Measurements from ENCODE around the gene TMEM62. TPM values are rescaled to one million over a fixed set of nuclear protein-coding genes. Genes with fewer than 3 reads are reported as not detected.
"Not testable (repeated sequence)": the region's sequence is repeated elsewhere in the genome, so short reads cannot be mapped to it uniquely, and the experiment has no call there.

Gene TMEM62
- total and polyA plus RNA-seq, 8 donors = 16.7 to 31.0 (median 19.7) TPM

DNA sequence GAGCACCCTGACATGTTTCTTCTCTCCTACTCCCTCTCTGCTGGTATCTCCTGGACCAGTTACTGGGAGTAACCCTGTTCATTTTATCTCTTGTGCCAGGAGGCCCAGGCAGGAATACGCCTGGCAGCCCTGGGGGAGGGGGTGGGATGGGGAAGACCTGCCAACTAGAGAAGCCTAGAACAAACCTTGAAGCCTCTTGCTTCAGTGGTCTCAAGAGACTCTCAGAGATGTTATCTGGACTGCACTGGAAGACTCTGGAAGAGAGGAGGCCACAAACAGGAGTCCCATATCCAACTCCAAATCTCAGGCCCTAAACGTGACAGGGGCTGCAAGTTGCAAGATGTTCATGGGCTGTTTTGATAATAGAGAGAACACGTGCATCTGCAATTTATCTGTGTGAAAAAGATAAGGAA lies 87.6 kb downstream of the TMEM62 start, which contains the start of gene EPB42:
EPB42 (minus strand) TSS at position 28 of the 413 bp plus-strand sequence. CDS start 193 bp downstream, outside the sequence.
- H3K27me3 ChIP-seq = no peaks in the 10 kb centered on the region
- no peaks in the 10 kb centered on the region for H3K36me3 ChIP-seq
- H3K27ac ChIP-seq = no peak within 1 kb of the TSS
- no peak within 1 kb of the TSS for H3K4me3 ChIP-seq
- ATAC-seq = no peak
- TF ChIP-seq CTCF (IDR thresholded peaks at IDR 0.05) = no peak
- DNase-seq = no peak
- H3K9me3 ChIP-seq = no peaks in the 10 kb centered on the region
- H3K4me1 ChIP-seq = no peaks in the 10 kb centered on the region
- intact Hi-C loops (cut with DNase I) = loop anchor here in 1 of 2 donors (10.0 kb wide), 1 partner anchor 54 kb away; no protein-coding TSS in a partner anchor

DNA sequence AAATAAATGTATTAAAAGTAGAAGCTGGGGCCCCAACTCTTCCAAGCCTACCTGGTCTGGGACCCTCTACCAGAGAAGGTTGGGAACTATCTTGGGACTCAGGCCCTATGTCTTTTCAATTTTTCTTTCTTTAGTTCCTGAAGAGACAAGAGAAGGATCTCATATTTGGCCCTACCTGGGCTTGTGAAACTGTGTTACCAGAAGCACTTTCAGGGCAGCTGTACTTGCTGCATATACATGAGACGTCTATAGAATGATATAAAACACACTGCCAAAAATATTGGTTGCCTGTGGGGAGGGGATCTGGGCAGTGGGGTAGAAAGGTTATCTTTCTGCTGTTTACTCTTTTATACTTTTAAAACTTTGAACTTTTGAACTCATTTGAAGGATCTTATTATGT lies 88.0 kb downstream of the TMEM62 start:
- Histone ChIP-seq H3K4me1 (no peaks in the 10 kb centered on the region), H3K27me3 (no peaks in the 10 kb centered on the region), H3K27ac (no peak overlapping the region), H3K4me3 (no peak overlapping the region), H3K36me3 (no peaks in the 10 kb centered on the region), H3K9me3 (no peaks in the 10 kb centered on the region)
- no peak for TF ChIP-seq CTCF (IDR thresholded peaks at IDR 0.05)
- intact Hi-C loops (cut with DNase I) = loop anchor here in 1 of 2 donors (10.0 kb wide), 1 partner anchor 53 kb away; no protein-coding TSS in a partner anchor
- no peak for ATAC-seq
- no peak for DNase-seq

DNA sequence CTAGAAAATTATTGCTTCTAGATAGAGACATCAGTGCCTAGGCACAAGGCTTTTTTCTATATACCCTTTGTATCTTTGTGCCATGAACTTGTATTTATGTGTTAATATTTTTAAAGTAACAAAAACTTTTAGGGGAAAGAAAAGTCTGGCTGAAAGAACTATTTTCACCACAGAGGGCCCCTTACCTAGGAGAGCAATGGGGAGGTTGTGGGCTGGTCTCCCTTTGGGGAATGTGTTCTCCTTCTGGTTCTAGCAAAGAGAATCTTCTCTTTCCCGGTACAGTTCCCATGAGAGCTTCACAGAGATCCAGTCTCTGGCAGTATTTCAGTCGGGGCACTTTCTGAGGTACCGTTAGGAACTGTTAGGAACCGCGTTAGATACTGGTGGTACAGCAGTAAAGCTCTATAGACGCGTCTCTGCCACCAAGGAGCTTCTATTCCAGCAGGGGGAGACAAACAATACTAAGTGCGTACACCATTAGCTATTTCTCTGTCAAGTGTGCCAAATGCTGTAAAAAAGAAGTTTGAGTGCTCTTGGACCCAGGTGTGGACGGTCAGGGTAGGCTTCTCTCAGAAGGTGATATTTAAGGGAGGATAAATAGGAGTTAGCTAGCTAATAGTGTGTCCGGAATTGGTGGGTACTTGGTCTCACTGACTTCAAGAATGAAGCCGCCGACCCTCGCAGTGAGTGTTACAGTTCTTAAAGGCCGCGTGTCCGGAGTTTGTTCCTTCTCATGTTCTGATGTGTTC lies 92.0 kb downstream of the TMEM62 start:
- DNase-seq (peak in 2 of 4 donors; percentile 27 to 60), ATAC-seq (peak; percentile 94)
- no peaks in the 10 kb centered on the region for H3K4me1 ChIP-seq
- H3K27ac ChIP-seq = no peak overlapping the region
- no peaks in the 10 kb centered on the region for H3K36me3 ChIP-seq
- TF ChIP-seq CTCF (IDR thresholded peaks at IDR 0.05) = peak; percentile 64 to 65
- intact Hi-C loops (cut with DNase I) = loop anchor here in 1 of 2 donors (10.0 kb wide), 1 partner anchor 49 kb away; no protein-coding TSS in a partner anchor
- no peaks in the 10 kb centered on the region for H3K27me3 ChIP-seq
- H3K9me3 ChIP-seq = no peaks in the 10 kb centered on the region
- no peak overlapping the region for H3K4me3 ChIP-seq

DNA sequence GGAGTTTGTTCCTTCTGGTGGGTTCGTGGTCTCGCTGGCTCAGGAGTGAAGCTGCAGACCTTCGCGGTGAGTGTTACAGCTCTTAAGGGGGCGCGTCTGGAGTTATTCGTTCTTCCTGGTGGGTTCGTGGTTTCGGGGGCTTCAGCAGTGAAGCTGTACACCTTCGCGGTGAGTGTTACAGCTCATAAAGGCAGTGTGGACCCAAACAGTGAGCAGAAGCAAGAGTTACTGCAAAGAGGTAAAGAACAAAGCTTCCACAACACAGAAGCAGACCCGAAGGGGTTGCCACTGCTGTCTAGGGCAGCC lies 92.5 kb downstream of the TMEM62 start:
- H3K27me3 ChIP-seq, H3K27ac ChIP-seq, H3K4me1 ChIP-seq, H3K36me3 ChIP-seq, ATAC-seq, H3K9me3 ChIP-seq, H3K4me3 ChIP-seq, DNase-seq: not testable (repeated sequence)
- intact Hi-C loops (cut with DNase I) = loop anchor here in 1 of 2 donors (10.0 kb wide), 1 partner anchor 49 kb away; no protein-coding TSS in a partner anchor

DNA sequence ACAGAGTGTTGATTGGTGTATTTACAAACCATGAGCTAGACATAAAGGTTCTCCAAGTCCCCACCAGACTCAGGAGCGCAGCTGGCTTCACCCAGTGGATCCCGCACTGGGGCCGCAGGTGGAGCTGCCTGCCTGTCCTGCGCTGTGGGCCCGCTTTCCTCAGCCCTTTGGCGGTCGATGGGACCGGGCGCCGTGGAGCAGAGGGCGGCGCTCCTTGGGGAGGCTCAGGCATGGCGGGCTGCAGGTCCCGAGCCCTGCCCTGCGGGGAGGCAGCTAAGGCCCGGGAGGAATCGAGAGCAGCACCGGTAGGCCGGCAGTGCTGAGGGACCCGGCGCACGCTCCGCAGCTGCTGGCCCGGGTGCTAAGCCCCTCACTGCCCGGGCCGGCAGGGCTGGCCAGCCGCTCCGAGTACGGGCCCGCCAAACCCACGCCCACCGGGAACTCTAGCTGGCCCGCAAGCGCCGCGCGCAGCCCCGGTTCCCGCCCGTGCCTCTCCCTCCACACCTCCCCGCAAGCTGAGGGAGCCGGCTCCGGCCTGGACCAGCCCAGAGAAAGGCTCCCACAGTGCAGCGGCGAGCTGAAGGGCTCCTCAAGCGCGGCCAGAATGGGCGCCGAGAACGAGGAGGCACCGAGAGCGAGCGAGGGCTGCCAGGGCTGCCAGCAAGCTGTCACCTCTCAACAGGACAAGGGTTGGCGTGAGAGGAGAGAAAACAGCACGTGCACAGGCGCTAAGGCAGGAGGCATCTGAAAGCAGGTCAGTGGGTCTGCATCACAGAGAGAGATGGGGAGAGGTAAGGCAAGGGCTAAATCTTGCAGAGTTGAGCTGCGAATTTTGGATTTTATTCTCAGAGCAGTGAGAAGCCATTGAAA lies 93.3 kb downstream of the TMEM62 start:
- Histone ChIP-seq H3K4me3 (no peak overlapping the region), H3K4me1 (no peaks in the 10 kb centered on the region), H3K9me3 (no peaks in the 10 kb centered on the region), H3K36me3 (no peaks in the 10 kb centered on the region), H3K27me3 (no peaks in the 10 kb centered on the region), H3K27ac (no peak overlapping the region)
- no peak for ATAC-seq
- no peak for TF ChIP-seq CTCF (IDR thresholded peaks at IDR 0.05)
- intact Hi-C loops (cut with DNase I) = loop anchor here in 1 of 2 donors (10.0 kb wide), 1 partner anchor 48 kb away; no protein-coding TSS in a partner anchor
- no peak for DNase-seq

All from left lung (tissue), 10 donors.